Activated naive CD4-positive, alpha-beta T cell treated with anti-CD3 and anti-CD28 coated beads for 36 hours (primary cell): ENCODE results near the gene DDAH2. TPM values are rescaled to one million over a fixed set of nuclear protein-coding genes. Genes with fewer than 3 reads are reported as not detected.

Experiments used
- CTCF ChIA-PET: fragments of 350-600 bp; sonication (Branson Sonifier 250); formaldehyde crosslinking; loops from one replicate; lab custom pipeline; 2021; ENCODE audit warnings: antibody characterized with exemption; lab: Charles Lee
- DNase-seq: peaks from one replicate; pipeline ENCODE4 v3.0.0-alpha.2; 2020
- H3K27ac Mint-ChIP-seq: one replicate; pipeline ENCODE4 v1.8.0; 2021; ENCODE audit warnings: mild to moderate bottlenecking, mixed read lengths
- H3K27me3 Mint-ChIP-seq: one replicate; pipeline ENCODE4 v1.8.0; 2021; ENCODE audit warnings: low read depth, mixed read lengths
- H3K36me3 Mint-ChIP-seq: one replicate; pipeline ENCODE4 v1.8.0; 2021; ENCODE audit warnings: low read depth, mixed read lengths
- H3K4me1 Mint-ChIP-seq: one replicate; pipeline ENCODE4 v1.8.0; 2021; ENCODE audit warnings: low read depth, mixed read lengths
- H3K4me3 Mint-ChIP-seq: one replicate; pipeline ENCODE4 v1.8.0; 2021; ENCODE audit warnings: mild to moderate bottlenecking, moderate library complexity, mixed read lengths
- H3K9me3 Mint-ChIP-seq: one replicate; pipeline ENCODE4 v1.8.0; 2021; ENCODE audit warnings: mixed read lengths
- intact Hi-C: fragments of 100-400 bp; cut with micrococcal nuclease; formaldehyde crosslinking; loops from one replicate; pipeline ENCODE4 v1.15.1; 2023
- total RNA-seq, 2 experiments: library from RNA; stranded (reverse); gene quantifications; one replicate each; pipeline ENCODE4 v1.2.3, GENCODE V29; 2021

DDAH2 gene
- total RNA-seq, 2 experiments from 2014 or later, result 8.5 to 11.3 TPM

GRCh38 chr6:31737315-31737990 is 8.4 kb upstream of the DDAH2 start:
- peaks cover 50% of the 10 kb centered on the region for H3K36me3 Mint-ChIP-seq
- H3K27ac Mint-ChIP-seq, result peak overlapping the region; percentile 93
- H3K9me3 Mint-ChIP-seq, result no peaks in the 10 kb centered on the region
- peak overlapping the region; percentile 93 for H3K4me3 Mint-ChIP-seq
- H3K4me1 Mint-ChIP-seq, result peaks cover 59% of the 10 kb centered on the region
- intact Hi-C loops, result loop anchor here (5.0 kb wide), 4 partner anchors 160 to 1105 kb away; partner anchors contain the start of genes EHMT2, GPSM3, PBX2 and PSMB8
- H3K27me3 Mint-ChIP-seq, result no peaks in the 10 kb centered on the region
- peak; percentile 53 for DNase-seq
- CTCF ChIA-PET, result interaction anchor here (0.6 to 4.3 kb wide), 17 partner anchors 9 to 418 kb away, joined by 3 to 22 read pairs (median 3); partner anchors contain the start of genes BAG6, DDAH2, LY6G5C and LY6G6F

GRCh38 chr6:31736768-31737314 is 7.7 kb upstream of the DDAH2 start:
- peak overlapping the region; percentile 93 for H3K27ac Mint-ChIP-seq
- H3K9me3 Mint-ChIP-seq, result no peaks in the 10 kb centered on the region
- H3K27me3 Mint-ChIP-seq, result no peaks in the 10 kb centered on the region
- intact Hi-C loops, result loop anchor here (5.0 kb wide), 4 partner anchors 160 to 1105 kb away; partner anchors contain the start of genes EHMT2, GPSM3, PBX2 and PSMB8
- H3K4me3 Mint-ChIP-seq, result peak overlapping the region; percentile 93
- CTCF ChIA-PET, result interaction anchor here (0.7 to 4.3 kb wide), 6 partner anchors 8 to 139 kb away, joined by 3 to 22 read pairs (median 6); partner anchors contain the start of gene DDAH2
- H3K36me3 Mint-ChIP-seq, result peaks cover 51% of the 10 kb centered on the region
- DNase-seq, result no peak
- H3K4me1 Mint-ChIP-seq, result peaks cover 58% of the 10 kb centered on the region

GRCh38 chr6:31736021-31736767 is 7.1 kb upstream of the DDAH2 start, which contains the start of gene CLIC1:
Gene CLIC1, minus strand, starts transcription at chr6:31736530. Its CDS starts 230 bp downstream, at chr6:31736300.
- H3K4me1 Mint-ChIP-seq, result peaks cover 53% of the 10 kb centered on the region
- H3K4me3 Mint-ChIP-seq, result peak within 1 kb of the TSS; percentile 93
- H3K36me3 Mint-ChIP-seq, result peaks cover 47% of the 10 kb centered on the region
- no peaks in the 10 kb centered on the region for H3K9me3 Mint-ChIP-seq
- peak; percentile 93 for DNase-seq
- CTCF ChIA-PET, result interaction anchor here (0.5 to 4.3 kb wide), 5 partner anchors 8 to 132 kb away, joined by 3 to 22 read pairs (median 6); partner anchors contain the start of gene DDAH2
- intact Hi-C loops, result loop anchor here (5.0 kb wide), 4 partner anchors 159 to 1106 kb away; partner anchors contain the start of genes EHMT2, GPSM3, PBX2 and PSMB8
- H3K27ac Mint-ChIP-seq, result peak within 1 kb of the TSS; percentile 93
- no peaks in the 10 kb centered on the region for H3K27me3 Mint-ChIP-seq

GRCh38 chr6:31734821-31735406 is 5.8 kb upstream of the DDAH2 start:
- H3K27ac Mint-ChIP-seq, result peak overlapping the region; percentile 93
- peak; percentile 83 for DNase-seq
- CTCF ChIA-PET, result interaction anchor here (0.7 to 1.2 kb wide), 3 partner anchors 9 to 95 kb away, joined by 3 to 6 read pairs (median 3); no protein-coding TSS in a partner anchor
- no peaks in the 10 kb centered on the region for H3K9me3 Mint-ChIP-seq
- peaks cover 54% of the 10 kb centered on the region for H3K4me1 Mint-ChIP-seq
- intact Hi-C loops, result loop anchor here (5.0 kb wide), 4 partner anchors 158 to 1107 kb away; partner anchors contain the start of genes EHMT2, GPSM3, PBX2 and PSMB8
- no peaks in the 10 kb centered on the region for H3K27me3 Mint-ChIP-seq
- H3K4me3 Mint-ChIP-seq, result peak overlapping the region; percentile 93
- peaks cover 36% of the 10 kb centered on the region for H3K36me3 Mint-ChIP-seq

- peak overlapping the region; percentile 93 for H3K4me3 Mint-ChIP-seq
- peaks cover 34% of the 10 kb centered on the region for H3K36me3 Mint-ChIP-seq
- H3K4me1 Mint-ChIP-seq, result peaks cover 55% of the 10 kb centered on the region
- peak overlapping the region; percentile 93 for H3K27ac Mint-ChIP-seq
- CTCF ChIA-PET, result interaction anchor here (0.7 to 1.5 kb wide), 3 partner anchors 8 to 96 kb away, joined by 3 to 6 read pairs (median 5); no protein-coding TSS in a partner anchor
- no peaks in the 10 kb centered on the region for H3K27me3 Mint-ChIP-seq
- no peak for DNase-seq
- H3K9me3 Mint-ChIP-seq, result no peaks in the 10 kb centered on the region
- intact Hi-C loops, result no loop called here
Measured at GRCh38 chr6:31734247-31734820, 5.2 kb upstream of the DDAH2 start.

- Mint-ChIP-seq H3K36me3 (peaks cover 34% of the 10 kb centered on the region), H3K4me1 (peaks cover 54% of the 10 kb centered on the region), H3K4me3 (peak overlapping the region; percentile 48), H3K9me3 (no peaks in the 10 kb centered on the region), H3K27ac (peak overlapping the region; percentile 93), H3K27me3 (no peaks in the 10 kb centered on the region)
- CTCF ChIA-PET, result interaction anchor here (0.7 to 1.5 kb wide), 2 partner anchors 36 to 112 kb away, joined by 3 to 5 read pairs; no protein-coding TSS in a partner anchor
- no peak for DNase-seq
- intact Hi-C loops, result no loop called here
Measured at GRCh38 chr6:31733734-31734133, 4.6 kb upstream of the DDAH2 start.

- Mint-ChIP-seq H3K27me3 (no peaks in the 10 kb centered on the region), H3K9me3 (no peaks in the 10 kb centered on the region), H3K4me1 (peaks cover 51% of the 10 kb centered on the region), H3K27ac (peak overlapping the region; percentile 1), H3K4me3 (no peak overlapping the region), H3K36me3 (peaks cover 37% of the 10 kb centered on the region)
- intact Hi-C loops, result no loop called here
- DNase-seq, result no peak
- CTCF ChIA-PET, result interaction anchor here (1.0 to 2.9 kb wide), 2 partner anchors 17 to 38 kb away, joined by 4 to 12 read pairs; partner anchors contain the start of gene LY6G6D
Measured at GRCh38 chr6:31732029-31732428, 2.9 kb upstream of the DDAH2 start.

- Mint-ChIP-seq H3K36me3 (peaks cover 33% of the 10 kb centered on the region), H3K4me3 (peak overlapping the region; percentile 79), H3K4me1 (peaks cover 58% of the 10 kb centered on the region), H3K27ac (peak overlapping the region; percentile 50), H3K27me3 (no peaks in the 10 kb centered on the region), H3K9me3 (no peaks in the 10 kb centered on the region)
- DNase-seq, result no peak
- intact Hi-C loops, result no loop called here
- CTCF ChIA-PET, result interaction anchor here (0.7 to 2.9 kb wide), 9 partner anchors 10 to 222 kb away, joined by 3 to 12 read pairs (median 4); partner anchors contain the start of genes LSM2, LY6G6D and MSH5
Measured at GRCh38 chr6:31730631-31731086, 1.6 kb upstream of the DDAH2 start.

- DNase-seq, result peak; percentile 60
- intact Hi-C loops, result loop anchor here (1.0 to 2.0 kb wide), 4 partner anchors 8 to 100 kb away; partner anchors contain the start of gene VARS1
- Mint-ChIP-seq H3K9me3 (no peaks in the 10 kb centered on the region), H3K36me3 (peaks cover 30% of the 10 kb centered on the region), H3K27ac (peak overlapping the region; percentile 50), H3K27me3 (no peaks in the 10 kb centered on the region), H3K4me3 (peak overlapping the region; percentile 79), H3K4me1 (peaks cover 60% of the 10 kb centered on the region)
- CTCF ChIA-PET, result interaction anchor here (0.7 to 3.4 kb wide), 14 partner anchors 7 to 222 kb away, joined by 3 to 22 read pairs (median 4); partner anchors contain the start of genes CLIC1, GPANK1, LSM2 and LY6G6D
Measured at GRCh38 chr6:31729979-31730630, 1.0 kb upstream of the DDAH2 start.

- peak overlapping the region; percentile 79 for H3K4me3 Mint-ChIP-seq
- intact Hi-C loops, result loop anchor here (1.0 to 2.0 kb wide), 4 partner anchors 9 to 101 kb away; partner anchors contain the start of gene VARS1
- CTCF ChIA-PET, result interaction anchor here (0.7 to 3.4 kb wide), 14 partner anchors 8 to 223 kb away, joined by 3 to 22 read pairs (median 4); partner anchors contain the start of genes CLIC1, GPANK1, LSM2 and LY6G6D
- peaks cover 59% of the 10 kb centered on the region for H3K4me1 Mint-ChIP-seq
- H3K27me3 Mint-ChIP-seq, result no peaks in the 10 kb centered on the region
- DNase-seq, result peak; percentile 81
- H3K36me3 Mint-ChIP-seq, result peaks cover 25% of the 10 kb centered on the region
- H3K27ac Mint-ChIP-seq, result peak overlapping the region; percentile 72
- no peaks in the 10 kb centered on the region for H3K9me3 Mint-ChIP-seq
Measured at GRCh38 chr6:31729515-31729978, 448 bp upstream of the DDAH2 start.
